ENCODE measurements around the gene LDB2.

- TF ChIP-seq POLR2A (IDR thresholded peaks at IDR 0.05; ENCODE audit: low read length) (no peak), GATA1 (IDR thresholded peaks at IDR 0.05; ENCODE audit: low read depth, low read length) (no peak)
Measured at GRCh38 chr4:16484711-16485110, 413.7 kb downstream of the LDB2 start.

Measured in erythroblast (primary cell).